Fibroblast of lung (primary cell): ENCODE results near the gene CDKN2B-AS1. TPM values are rescaled to one million over a fixed set of nuclear protein-coding genes. Genes with fewer than 3 reads are reported as not detected.

Source experiments
- DNase-seq, 2 donors: peaks; one replicate each; pipeline versions ENCODE4 v3.0.0 to v3.0.0-alpha.2; 2010; ENCODE audit warnings: low read depth in 2 of 2
- H2AFZ ChIP-seq: 2 replicates; pipeline ENCODE4 v1.5.1; 2012; ENCODE audit warnings: low read length, control low read depth, inconsistent platforms
- H3K27ac ChIP-seq: 2 replicates; pipeline ENCODE4 v1.5.1; 2011; ENCODE audit warnings: low read length, control low read depth; ENCODE audit not compliant: insufficient read depth
- H3K27me3 ChIP-seq: 2 replicates; pipeline ENCODE4 v1.5.1; 2011; ENCODE audit warnings: mild to moderate bottlenecking, low read length; ENCODE audit not compliant: control insufficient read depth, insufficient read depth
- H3K36me3 ChIP-seq: 2 replicates; pipeline ENCODE4 v1.5.1; 2011; ENCODE audit warnings: low read length; ENCODE audit not compliant: control insufficient read depth, insufficient read depth
- H3K4me1 ChIP-seq: 2 replicates; pipeline ENCODE4 v1.5.1; 2011; ENCODE audit warnings: low read length; ENCODE audit not compliant: control insufficient read depth, insufficient read depth; ENCODE audit errors: extremely low read depth
- H3K4me2 ChIP-seq: 2 replicates; pipeline ENCODE4 v1.5.1; 2011; ENCODE audit warnings: low read length, control low read depth; ENCODE audit not compliant: insufficient read depth; ENCODE audit errors: extremely low read depth
- H3K4me3 ChIP-seq, 4 experiments: fragments of 200-600 bp in 1 of 4; sonication (generic) in 1 of 4; replicated peaks in 1 of 4; 2 replicates each; pipeline ENCODE4 v1.5.1; 2011 to 2016; ENCODE audit warnings: low read length in 4 of 4, low read depth in 3 of 4, mild to moderate bottlenecking in 3 of 4, control low read depth in 2 of 4, inconsistent platforms in 1 of 4, mixed read lengths in 1 of 4; ENCODE audit not compliant: insufficient read depth in 1 of 4; ENCODE audit errors: control extremely low read depth in 1 of 4
- H3K79me2 ChIP-seq: 2 replicates; pipeline ENCODE4 v1.5.1; 2012; ENCODE audit warnings: mild to moderate bottlenecking, low read length, inconsistent platforms; ENCODE audit not compliant: control insufficient read depth, insufficient read depth
- H3K9ac ChIP-seq: 2 replicates; pipeline ENCODE4 v1.5.1; 2011; ENCODE audit warnings: mild to moderate bottlenecking, low read length, control low read depth; ENCODE audit not compliant: insufficient read depth
- H3K9me3 ChIP-seq: 2 replicates; pipeline ENCODE4 v1.5.1; 2012; ENCODE audit warnings: low read depth, low read length; ENCODE audit not compliant: control insufficient read depth, insufficient read depth
- H4K20me1 ChIP-seq: 2 replicates; pipeline ENCODE4 v1.5.1; 2011; ENCODE audit warnings: low read length; ENCODE audit not compliant: control insufficient read depth, insufficient read depth; ENCODE audit errors: extremely low read depth
- CTCF ChIP-seq, 2 donors: IDR thresholded peaks in 1 of 2; conservative IDR thresholded peaks in 1 of 2; 1 replicate in 1 of 2; 2 replicates in 1 of 2; pipeline ENCODE4 v1.5.1; 2011 to 2012; ENCODE audit warnings: low read length in 2 of 2, control low read depth in 1 of 2, inconsistent platforms in 1 of 2, low read depth in 1 of 2, mild to moderate bottlenecking in 1 of 2
- EZH2 ChIP-seq: IDR thresholded peaks from 2 replicates; pipeline ENCODE4 v1.5.1; 2012; ENCODE audit warnings: low read length, control low read depth, mild to moderate bottlenecking; ENCODE audit errors: missing control alignments
- polyA plus RNA-seq, 2 donors: library from polyadenylated mRNA; depleted of rRNA in 1 of 2; stranded (reverse) in 1 of 2; unstranded in 1 of 2; fragments of >200 nt; gene quantifications; 2 replicates each; pipeline ENCODE4 v1.2.1, GENCODE V29; 2011 to 2012; ENCODE audit warnings: missing spikeins in 1 of 2
- total RNA-seq: library from RNA; depleted of rRNA; stranded (reverse); fragments of >200 nt; gene quantifications from 2 replicates; pipeline ENCODE4 v1.2.1, GENCODE V29; 2014

Gene CDKN2B-AS1
- total and polyA plus RNA-seq, 2 donors (not counting 1 experiment from before 2014, with no cell fraction given): 1.1 to 7.6 TPM

DNA sequence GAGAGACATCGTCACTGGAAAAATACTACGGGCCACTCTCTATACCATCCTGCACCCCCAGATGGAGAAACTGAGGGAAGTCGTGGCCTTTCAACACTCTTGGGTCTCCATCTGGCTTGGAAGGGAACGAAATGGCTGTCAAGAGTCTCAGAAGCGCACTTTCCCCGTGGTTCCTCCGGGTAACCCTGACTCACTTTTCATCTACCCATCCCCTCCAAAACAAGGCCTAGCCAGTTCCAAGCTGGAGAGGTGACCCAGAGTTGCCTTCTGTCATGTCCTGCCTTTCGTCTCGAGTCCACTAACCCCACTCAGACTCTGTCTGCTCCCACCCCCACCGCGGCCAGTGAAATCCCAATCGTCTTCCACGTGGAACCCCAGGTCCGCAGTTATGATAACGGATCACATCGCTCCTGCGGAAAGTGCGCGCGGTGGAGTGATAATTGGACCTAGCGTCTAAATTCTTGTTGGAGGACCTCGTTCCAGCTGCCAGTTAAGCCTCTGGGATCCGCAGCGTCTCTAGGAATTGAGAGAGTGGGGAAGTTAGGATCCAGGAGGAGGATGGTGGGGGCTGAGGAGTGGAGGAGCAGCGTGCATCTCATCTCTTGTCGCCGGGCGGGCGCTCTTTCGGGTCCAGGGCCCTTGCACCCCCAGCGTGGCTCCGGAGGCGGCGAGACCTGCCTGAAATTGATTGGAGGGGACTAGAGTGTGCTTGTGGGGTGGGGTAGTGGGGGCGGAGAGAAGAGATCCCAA is 5.0 kb upstream of the CDKN2B-AS1 start:
- H2AFZ ChIP-seq: peak overlapping the region; percentile 86
- no peaks in the 10 kb centered on the region for H3K27me3 ChIP-seq
- peak overlapping the region; percentile 62 for H3K27ac ChIP-seq
- H3K4me2 ChIP-seq: peak overlapping the region; percentile 97
- no peaks in the 10 kb centered on the region for H3K36me3 ChIP-seq
- no peaks in the 10 kb centered on the region for H3K9me3 ChIP-seq
- H4K20me1 ChIP-seq: no peaks in the 10 kb centered on the region
- peaks cover 17% of the 10 kb centered on the region for H3K79me2 ChIP-seq
- H3K9ac ChIP-seq: peak overlapping the region; percentile 28
- TF ChIP-seq CTCF (conservative IDR thresholded peaks at IDR 0.05 in 1 of 2, IDR thresholded peaks at IDR 0.05 in 1 of 2; ENCODE audit: low read depth in 1 of 2, low read length in 2 of 2): no peak
- TF ChIP-seq EZH2: no peak
- peak overlapping the region in 3 of 4 experiments; percentile 27 to 35 (median 33) for H3K4me3 ChIP-seq
- DNase-seq: no peak
- H3K4me1 ChIP-seq: peaks cover 4% of the 10 kb centered on the region

GRCh38 chr9:21991072-21991959 is 3.3 kb upstream of the CDKN2B-AS1 start:
- H2AFZ ChIP-seq: no peak overlapping the region
- peaks cover 25% of the 10 kb centered on the region for H3K79me2 ChIP-seq
- no peak for DNase-seq
- H3K36me3 ChIP-seq: no peaks in the 10 kb centered on the region
- peaks cover 4% of the 10 kb centered on the region for H3K4me1 ChIP-seq
- H4K20me1 ChIP-seq: no peaks in the 10 kb centered on the region
- peak overlapping the region in 3 of 4 experiments; percentile 21 to 29 (median 27) for H3K4me3 ChIP-seq
- no peaks in the 10 kb centered on the region for H3K27me3 ChIP-seq
- H3K9ac ChIP-seq: no peak overlapping the region
- H3K4me2 ChIP-seq: peak overlapping the region; percentile 44
- TF ChIP-seq CTCF (conservative IDR thresholded peaks at IDR 0.05 in 1 of 2, IDR thresholded peaks at IDR 0.05 in 1 of 2; ENCODE audit: low read depth in 1 of 2, low read length in 2 of 2) (no peak), EZH2 (no peak)
- H3K27ac ChIP-seq: peak overlapping the region; percentile 21
- H3K9me3 ChIP-seq: no peaks in the 10 kb centered on the region

- H3K79me2 ChIP-seq: peaks cover 33% of the 10 kb centered on the region
- no peak overlapping the region for H2AFZ ChIP-seq
- H3K9ac ChIP-seq: no peak overlapping the region
- H3K27ac ChIP-seq: no peak overlapping the region
- H3K9me3 ChIP-seq: no peaks in the 10 kb centered on the region
- H4K20me1 ChIP-seq: no peaks in the 10 kb centered on the region
- peak overlapping the region; percentile 89 for H3K4me2 ChIP-seq
- DNase-seq: no peak
- H3K36me3 ChIP-seq: no peaks in the 10 kb centered on the region
- no peaks in the 10 kb centered on the region for H3K27me3 ChIP-seq
- peaks cover 4% of the 10 kb centered on the region for H3K4me1 ChIP-seq
- peak overlapping the region; percentile 59 to 83 (median 76) for H3K4me3 ChIP-seq
- TF ChIP-seq CTCF (conservative IDR thresholded peaks at IDR 0.05 in 1 of 2, IDR thresholded peaks at IDR 0.05 in 1 of 2; ENCODE audit: low read depth in 1 of 2, low read length in 2 of 2) (no peak), EZH2 (no peak)
Measured at GRCh38 chr9:21993007-21993406, 1.6 kb upstream of the CDKN2B-AS1 start.
